A673 (cell line): ENCODE measurements around the gene ARHGEF28.

ENCODE experiments used
- CTCF ChIP-seq: fragments of 300-800, 200-600 bp; sonication (generic); conservative IDR thresholded peaks from 2 replicates; pipeline ENCODE4 v1.5.1; 2017; ENCODE audit warnings: low read depth, mild to moderate bottlenecking, antibody characterized with exemption, low read length, moderate library complexity, mixed read lengths
- EZH2 ChIP-seq: fragments of 200-600 bp; sonication (generic); IDR thresholded peaks from 2 replicates; pipeline ENCODE4 v1.6.1; 2017; ENCODE audit warnings: borderline replicate concordance, low read depth, mild to moderate bottlenecking, mixed read lengths, antibody characterized with exemption, low read length; ENCODE audit not compliant: poor library complexity, severe bottlenecking

- TF ChIP-seq CTCF: no peak
- no peak for TF ChIP-seq EZH2
Observed at GRCh38 chr5:73863876-73864275, 237.9 kb downstream of the ARHGEF28 start.
